ENCODE results near the gene COL18A1. TPM values are rescaled to one million over a fixed set of nuclear protein-coding genes. Genes with fewer than 3 reads are reported as not detected.
A peak's percentile ranks its signal among the peaks of the same experiment; 100 is the strongest.
"Not testable (repeated sequence)": the region's sequence is repeated elsewhere in the genome, so short reads cannot be mapped to it uniquely, and the experiment has no call there.

The COL18A1 gene
- total RNA-seq, result 11.4 TPM

DNA sequence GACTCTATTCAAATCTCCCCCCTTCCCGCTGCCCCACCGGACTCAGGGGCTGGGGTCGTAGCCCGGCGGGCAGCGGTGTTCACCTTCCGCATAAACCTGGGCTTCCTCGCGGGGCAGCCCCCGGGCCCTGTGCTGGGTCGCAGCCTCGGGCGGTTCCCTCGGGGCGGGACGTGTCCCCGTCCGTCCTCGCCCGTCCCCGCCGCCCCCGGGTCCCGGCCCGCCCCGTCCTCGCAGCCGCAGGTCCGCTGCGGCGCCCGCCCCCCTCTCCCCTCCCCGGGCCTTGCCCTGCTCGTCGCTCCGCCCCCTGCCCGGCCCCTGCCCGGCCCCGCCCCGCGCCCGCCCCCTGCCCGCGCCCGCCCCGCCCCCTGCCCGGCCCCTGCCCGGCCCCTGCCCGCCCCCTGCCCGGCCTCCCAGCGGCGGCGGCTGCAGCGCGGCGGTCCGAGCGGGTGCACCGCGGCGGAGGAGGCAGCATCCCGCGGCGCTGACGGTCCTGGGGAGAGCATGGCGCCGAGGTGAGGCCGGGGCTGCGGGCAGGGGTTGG is at the start of gene COL18A1:
Gene COL18A1 (plus strand): TSS at position 436 of the 541 bp plus-strand sequence. CDS start 66 bp downstream, at position 502.
- FAIRE-seq, result no peak

DNA sequence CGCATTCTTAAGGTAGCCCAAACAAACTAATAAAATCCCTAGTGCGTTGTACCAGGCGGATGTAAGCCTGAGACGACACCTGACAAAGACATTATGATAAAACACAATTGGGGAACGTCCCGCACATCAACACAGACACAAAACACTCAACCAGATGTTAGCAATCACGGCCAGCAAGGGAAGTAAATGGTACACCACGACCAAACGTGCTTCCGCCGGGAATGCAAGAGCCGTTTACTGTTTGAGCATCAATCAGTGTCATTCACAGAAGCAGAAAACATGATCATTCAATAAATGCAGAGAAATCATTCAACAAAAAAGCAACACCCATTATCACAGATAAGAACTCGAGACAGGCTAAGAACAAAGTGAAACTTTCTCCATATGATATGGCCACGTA is 49.4 kb upstream of the COL18A1 start:
- no peak for DNase-seq (ENCODE audit: low spot score in 2 of 2)
- no peak for FAIRE-seq

More for the DNA sequence above, at the start of gene COL18A1:
- DNase-seq (ENCODE audit: low spot score in 2 of 2), result peak; percentile 77 to 84

DNA sequence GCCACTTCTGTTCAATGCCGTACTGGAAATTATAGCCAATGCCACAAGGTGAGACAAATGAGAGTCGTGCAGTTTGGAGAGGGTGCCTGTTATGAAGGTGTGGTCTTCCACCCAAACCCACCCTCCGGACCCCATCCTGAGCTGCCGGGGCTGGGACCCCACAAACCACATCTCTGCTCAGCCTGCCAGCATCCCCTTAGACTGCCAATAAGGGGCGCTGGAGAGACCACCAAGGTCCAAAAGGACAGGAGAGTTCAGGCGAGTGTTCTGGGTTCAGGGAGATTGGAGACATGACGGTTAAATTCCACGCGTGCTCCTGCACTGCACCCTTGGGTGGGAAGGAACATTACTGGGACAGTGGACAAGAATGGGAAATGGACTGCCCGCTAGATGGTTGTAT is 48.7 kb upstream of the COL18A1 start:
- FAIRE-seq (no peak), DNase-seq (ENCODE audit: low spot score in 2 of 2) (no peak)

DNA sequence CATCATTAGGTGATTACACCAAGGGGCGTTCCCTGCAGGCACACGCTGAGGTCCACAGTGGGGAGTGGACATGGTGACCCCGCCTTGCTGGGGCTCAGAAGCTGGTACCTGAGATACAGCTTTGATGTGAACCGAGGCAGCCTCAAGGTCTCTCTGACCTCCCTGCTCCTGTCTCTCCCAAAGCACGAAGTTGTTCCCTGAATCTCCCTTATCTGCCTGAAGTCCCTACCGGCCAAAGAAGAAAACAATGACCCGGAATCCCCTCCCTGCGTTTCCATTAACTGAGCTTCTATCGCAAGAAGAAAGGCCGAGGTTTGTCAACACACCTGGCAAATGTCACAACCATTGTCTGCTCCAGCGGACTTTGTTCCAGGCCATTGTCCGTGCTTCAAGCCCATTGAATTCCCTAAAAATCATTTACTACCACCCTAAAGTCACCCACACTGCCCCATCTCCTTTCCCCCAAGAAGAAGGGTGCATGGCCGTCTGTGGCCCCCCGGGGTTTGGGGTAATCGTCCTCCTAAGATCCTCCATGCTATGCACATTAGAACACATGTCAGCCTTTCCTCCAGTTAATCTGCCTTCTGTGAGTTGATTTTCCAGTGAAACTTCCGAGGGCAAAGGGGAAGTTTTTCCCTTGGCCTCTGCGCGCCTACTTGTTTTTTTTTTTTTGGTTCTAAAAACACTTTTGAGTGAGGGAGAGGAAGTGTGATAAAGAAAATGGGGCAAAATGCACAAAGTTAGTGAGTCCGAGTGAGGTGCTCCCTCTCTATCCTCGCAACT is 48.1 kb upstream of the COL18A1 start:
- no peak for DNase-seq (ENCODE audit: low spot score in 2 of 2)
- no peak for FAIRE-seq

DNA sequence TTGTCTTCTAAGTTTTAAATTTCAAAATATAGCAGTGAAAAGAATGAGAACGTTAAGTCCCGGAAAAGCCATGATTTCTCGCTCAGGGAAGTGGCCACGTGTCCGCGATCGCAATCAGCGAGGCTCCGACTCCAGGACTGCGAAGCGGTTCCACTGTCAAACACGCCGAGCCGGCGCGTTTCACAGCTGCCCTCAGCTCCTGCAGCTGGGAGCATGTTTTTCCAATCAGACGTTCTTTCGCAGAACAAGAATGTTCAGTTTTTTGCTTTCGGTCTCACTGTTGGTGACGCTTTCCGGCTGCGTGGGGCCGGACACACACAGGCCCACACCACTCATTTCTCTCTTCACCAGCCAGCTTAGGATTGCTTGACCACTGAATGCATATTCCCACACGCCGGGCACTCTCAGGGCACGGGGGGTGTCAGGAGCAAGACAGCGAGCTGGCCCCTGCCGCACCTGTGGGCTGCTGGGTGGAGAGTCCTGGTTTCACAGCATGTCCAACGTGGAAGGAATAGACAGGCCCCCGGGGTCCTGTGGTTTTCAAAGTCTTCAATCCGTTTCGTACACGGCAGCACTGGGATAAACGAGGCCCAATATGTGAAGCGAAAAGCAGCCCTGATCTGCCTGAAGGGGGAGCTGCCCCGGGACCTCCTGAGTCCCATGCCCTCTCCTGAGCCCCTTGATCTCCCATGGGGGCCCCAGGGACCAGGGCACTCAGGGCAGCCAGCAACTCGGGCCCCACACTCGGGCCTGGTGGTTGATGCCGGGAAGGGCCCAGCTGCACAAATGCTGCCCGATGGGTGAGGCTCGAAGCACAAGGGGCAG is 47.3 kb upstream of the COL18A1 start:
- FAIRE-seq (no peak), DNase-seq (ENCODE audit: low spot score in 2 of 2) (no peak)

DNA sequence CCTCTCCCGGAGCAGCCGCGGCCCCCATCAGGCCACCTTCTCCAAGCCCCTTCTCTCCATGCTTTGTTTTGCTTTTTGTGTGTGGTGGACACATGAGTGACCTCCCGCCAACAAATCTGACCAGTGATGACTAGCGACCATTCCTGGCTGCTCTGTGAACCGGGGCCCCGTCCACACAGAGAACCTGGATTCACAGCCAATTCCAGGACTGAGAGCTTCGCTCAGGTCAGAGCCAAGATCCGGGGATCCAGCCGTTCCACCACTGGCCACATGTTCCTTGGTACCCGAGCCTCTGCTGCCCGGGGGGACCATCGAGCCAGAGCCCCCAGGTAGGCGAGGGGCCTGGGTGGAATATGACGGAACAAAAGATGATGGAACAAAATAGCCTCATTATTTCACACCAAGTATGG is 46.7 kb upstream of the COL18A1 start:
- no peak for FAIRE-seq
- no peak for DNase-seq (ENCODE audit: low spot score in 2 of 2)

DNA sequence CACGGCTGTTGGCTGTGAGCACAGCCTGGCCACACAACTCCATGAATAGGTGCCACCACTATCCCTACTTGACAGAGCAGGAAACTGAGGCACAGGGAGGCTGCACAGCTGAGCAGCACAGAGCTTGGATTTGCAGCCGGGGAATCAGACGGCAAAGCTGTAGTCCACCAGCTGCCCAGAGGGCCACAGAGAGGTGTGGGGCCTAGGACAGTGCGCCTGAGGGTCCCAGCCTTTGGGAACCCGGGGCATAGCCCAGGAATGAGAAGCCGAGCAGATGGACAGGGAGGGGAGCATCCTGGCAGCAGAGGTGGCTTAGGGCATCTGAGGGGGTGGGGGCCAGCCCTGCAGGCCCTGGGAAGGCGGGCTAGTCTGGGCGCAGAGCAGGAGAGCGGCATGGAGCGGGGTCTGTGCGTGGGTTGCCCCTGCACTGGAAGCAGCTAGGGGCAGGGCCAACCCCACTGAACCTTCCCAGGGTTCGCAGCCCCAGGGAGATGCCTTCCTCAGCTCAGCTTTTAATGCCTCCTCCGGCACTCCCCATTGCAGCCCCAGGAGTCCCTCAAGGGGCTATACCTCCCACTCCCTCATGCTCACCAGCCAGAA is 46.2 kb upstream of the COL18A1 start:
- FAIRE-seq (no peak), DNase-seq (ENCODE audit: low spot score in 2 of 2) (no peak)

DNA sequence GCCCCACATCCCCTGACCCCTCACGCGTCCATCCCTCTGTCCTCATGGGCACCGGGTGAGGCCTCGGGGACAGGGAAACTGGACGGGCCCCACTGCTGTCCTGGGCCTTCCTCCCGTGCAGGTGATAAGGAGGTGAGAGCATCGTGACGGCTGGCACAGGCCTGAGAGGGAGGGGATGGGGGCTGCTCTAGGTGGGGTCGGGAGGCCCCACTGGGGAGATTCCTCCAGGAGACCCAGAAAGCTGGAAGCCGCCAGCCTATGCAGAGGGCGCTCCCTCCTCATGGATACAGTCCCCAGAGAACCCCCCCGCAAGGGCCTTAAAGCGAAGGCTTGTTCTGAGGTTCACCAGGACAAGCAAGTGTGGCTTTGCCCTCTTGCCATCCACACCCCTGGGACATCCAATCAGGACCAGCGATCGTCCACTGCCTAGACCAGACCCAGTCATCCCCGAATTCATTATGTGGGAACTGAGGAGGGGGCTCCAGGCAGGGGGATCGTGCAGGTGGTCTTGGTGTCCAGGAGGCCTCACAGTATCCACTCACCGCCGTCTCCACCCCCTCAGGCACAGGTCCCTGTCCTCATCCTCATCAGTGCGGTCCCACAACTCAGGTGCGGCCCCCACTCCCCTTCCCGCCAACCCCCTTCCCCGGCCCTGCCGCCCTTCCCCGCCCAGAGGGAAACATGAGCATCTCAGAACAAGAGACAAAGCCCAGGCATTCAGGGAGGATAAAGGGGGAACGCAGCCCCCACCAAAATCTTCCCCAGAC is 45.3 kb upstream of the COL18A1 start:
- DNase-seq (ENCODE audit: low spot score in 2 of 2) (no peak), FAIRE-seq (no peak)

DNA sequence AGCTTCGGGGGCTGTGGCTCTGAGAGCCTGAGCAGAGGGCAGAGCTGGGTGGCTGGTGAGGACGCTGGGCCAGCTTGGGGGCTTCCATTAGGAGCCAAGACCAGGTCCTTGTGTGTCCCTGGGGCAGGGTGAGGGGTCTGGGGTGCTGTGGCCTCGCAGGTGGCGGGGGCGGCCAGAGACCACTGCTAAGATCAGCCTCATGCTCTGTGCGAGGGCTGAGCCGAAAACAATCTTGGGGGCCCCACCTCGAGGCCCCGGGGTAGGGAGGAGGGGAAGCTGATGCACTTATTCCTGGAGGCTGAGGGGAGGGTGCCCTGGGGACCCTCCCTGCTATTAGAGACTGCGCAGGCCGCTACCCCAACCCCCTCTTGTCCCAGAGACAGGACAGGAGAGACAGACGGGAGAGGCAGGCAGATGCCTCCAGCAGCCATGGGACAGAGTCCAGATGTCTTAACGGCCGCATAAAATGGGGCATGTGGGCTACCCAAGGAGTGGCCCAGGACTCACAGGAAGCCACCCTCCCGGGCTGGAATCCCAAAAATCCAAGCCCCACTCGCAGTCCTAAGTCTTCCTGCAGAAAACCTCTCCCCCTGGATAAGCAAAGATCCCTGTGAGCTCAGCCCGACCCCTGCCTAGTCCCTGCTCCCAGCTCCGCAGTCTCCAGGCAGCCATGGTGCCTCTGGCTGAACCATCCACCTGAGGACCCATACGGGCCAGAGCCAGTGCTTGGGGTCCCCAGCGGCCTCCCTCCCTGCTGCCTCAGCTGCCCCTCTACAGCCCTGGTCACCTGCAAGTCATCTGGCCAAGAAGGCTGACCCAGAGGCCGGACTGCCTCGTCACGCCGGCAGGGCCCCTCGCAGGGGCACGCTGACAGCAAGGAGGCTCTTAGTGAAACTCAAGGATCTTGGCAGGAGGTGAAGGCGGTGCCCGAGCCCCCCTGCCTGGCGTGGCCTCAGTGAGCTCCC is 43.6 kb upstream of the COL18A1 start:
- FAIRE-seq, result no peak
- no peak for DNase-seq (ENCODE audit: low spot score in 2 of 2)

DNA sequence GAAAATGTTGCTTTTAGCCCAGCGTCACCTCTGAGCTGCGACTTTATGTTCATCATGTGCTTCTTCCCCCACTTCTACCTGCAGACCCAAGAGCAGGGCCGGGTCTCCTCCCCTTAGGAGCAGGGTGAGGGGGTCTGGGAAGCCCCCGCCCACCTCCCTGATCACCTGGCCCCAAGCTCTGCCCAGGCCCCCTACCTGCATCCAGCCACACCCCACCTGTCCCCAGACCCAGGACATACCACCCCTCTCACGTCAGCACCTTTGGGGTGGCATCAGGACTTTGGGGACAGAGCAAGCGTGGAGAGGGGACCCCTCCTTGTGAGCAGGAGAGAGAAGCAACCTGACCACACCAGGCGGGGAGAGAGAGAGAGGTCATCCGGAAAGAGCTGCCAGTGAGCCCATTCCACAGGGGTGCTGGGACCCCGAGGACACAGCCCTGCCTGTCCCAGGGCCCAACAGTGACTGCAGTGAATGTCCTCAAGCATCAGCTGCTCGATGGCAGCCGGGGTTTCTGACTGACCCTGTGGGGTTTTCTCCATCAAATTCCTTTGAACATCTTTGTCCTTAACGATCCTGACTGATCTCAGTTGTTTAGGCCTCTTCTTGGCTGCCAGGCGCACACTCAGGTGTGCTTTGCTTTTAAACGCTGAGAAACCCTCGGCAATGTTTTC is 42.8 kb upstream of the COL18A1 start:
- no peak for FAIRE-seq
- DNase-seq (ENCODE audit: low spot score in 2 of 2), result no peak

DNA sequence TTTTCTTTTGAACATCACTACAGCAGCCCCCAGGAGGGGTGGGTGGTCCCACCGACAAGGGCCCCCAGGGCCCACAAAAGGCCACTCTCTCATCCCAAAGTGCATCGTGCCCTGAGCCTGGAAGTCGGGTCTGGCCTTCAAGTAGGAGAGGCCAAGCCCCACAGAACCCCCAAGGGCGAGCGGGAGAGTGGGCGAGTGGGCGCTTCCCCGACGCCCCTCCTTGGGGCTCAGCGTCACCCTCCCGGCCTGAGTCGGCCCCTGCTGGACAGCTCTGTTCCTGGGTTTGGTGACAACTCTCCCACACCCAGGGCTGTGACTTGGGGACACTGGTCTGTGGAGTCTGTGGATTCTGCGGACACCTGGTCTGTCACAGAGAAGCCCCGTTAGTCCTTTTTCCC is 42.2 kb upstream of the COL18A1 start:
- DNase-seq (ENCODE audit: low spot score in 2 of 2) (no peak), FAIRE-seq (no peak)

DNA sequence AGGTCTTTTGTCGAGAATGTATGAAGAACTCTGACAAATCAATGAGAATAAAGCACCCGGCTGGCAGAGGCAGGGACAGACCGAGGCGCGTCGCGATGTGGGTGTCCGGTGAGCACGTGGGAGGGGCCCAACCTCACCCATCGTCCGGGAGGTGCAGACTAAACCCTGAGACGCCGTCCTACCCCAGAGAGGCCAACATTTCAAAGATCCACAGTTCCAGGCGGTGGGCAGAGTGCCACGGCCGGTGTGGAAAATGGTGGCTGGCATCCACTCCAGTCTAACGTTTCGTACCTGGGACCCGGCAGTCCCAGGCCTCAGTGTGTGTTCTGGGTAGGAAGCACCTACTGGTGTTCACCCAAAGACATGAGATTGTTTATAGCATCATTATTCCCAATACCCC is 41.7 kb upstream of the COL18A1 start:
- FAIRE-seq; DNase-seq (ENCODE audit: low spot score in 2 of 2): not testable (repeated sequence)

DNA sequence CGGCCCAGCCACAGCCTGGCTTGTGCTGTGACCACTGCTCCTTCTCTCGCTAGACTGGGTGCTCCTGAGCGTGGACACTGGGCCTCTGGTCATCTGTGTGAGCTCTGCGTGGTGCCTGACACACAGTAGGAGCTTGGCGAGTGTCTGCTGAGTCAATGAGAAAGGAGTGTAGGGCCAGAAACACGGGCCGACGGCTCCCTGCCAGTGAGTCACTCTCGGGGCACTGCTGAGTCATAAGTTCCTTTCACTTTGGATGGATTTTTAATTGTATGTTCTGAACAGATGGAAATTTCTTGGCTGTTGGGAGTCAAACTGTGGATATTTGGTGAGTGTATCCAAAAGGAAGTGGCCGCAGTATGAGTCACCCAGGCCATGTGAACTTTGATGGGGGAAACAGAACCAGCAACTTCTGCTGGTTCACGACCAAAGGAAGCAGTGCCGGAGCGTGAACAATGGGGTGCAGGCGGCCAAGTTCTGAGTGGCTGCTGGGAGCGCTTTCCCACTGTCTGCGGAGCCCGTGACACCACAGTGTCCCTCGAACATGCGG is 41.0 kb upstream of the COL18A1 start:
- FAIRE-seq (no peak), DNase-seq (ENCODE audit: low spot score in 2 of 2) (peak; percentile 77 to 88)

DNA sequence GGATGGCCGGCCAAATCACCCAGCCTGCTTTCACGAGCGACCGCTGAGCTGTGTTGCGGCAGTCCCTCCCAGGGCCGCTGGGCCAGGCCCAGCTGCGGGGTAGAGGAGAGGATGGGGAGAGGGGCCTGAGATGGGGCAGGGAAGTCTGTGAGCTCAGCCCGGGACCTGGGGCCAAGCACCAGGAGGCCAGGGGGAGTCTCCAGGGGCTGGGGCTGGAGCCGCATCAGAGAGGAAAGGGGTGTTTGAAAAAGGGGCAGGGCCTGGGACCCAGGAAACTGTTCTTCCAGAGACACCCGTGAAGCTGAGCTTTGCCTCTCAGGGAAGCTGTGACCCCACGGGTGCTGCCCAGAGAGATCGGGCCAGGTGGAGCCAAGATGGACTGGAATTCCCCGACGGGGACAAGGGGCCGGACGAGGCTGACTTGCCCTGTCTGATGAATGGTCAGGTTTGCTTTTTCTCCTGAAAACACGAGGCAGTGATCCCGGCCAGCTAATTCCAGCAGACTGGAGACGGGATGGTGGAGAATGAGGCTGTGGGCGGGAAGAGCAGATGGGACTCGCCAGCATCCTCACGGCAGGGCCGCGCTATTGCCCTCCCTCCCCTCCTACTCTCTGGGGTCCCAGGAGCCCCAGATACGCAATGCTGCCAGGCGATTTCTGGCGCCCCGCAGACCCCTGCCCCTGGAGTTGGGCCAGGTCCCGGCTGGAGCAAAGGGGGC is 40.3 kb upstream of the COL18A1 start:
- no peak for FAIRE-seq
- DNase-seq (ENCODE audit: low spot score in 2 of 2), result peak in 1 of 2 donors; percentile 41

DNA sequence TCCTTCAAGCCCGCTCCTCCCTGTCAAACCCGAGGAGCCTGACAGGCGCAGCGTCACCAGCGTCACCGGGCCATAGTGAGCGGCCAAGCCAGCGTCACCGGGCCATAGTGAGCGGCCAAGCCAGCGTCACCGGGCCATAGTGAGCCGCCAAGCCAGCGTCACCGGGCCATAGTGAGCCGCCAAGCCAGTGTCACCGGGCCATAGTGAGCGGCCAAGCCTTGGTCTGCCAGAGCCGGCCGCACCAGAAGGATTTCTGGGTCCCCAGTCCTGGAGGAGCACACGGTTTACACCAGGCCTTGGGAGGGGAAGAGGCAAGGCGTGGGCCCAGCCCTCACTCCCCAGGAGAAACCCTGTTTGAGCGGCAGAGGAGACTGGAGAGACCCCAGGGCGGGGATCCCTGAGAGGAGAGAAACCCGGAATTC is 39.8 kb upstream of the COL18A1 start:
- no peak for DNase-seq (ENCODE audit: low spot score in 2 of 2)
- FAIRE-seq, result no peak

DNA sequence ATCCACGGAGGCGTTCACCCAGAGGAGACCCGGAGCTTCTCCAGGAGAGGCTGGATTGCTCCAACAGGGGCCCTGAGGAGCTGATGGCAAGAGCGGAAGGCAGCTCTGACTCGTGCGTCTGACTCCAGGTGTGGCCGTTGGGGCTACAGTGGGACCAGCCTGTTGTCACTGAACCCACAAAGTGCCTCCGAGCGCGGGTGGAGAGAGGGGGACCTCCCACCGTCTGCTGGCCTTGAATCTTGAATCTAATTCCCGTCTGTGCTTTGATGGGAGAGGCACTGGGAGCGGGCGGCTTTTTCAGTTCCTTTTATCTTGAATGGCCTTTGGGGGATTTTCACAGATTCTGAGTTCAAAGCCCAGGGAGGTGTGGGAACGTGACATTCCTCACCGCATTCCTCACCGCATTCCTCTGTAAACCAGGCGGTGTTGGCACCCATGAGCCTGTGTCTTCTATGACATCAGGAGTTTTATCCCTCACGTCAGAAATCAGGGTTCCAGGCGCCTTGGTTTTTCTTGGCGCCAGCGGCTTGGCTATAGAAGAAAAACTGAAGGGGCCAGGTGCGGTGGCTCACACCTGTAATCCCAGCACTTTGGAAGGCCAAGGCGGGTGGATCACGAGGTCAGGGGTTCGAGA is 39.2 kb upstream of the COL18A1 start:
- DNase-seq (ENCODE audit: low spot score in 2 of 2), result no peak
- FAIRE-seq, result no peak

DNA sequence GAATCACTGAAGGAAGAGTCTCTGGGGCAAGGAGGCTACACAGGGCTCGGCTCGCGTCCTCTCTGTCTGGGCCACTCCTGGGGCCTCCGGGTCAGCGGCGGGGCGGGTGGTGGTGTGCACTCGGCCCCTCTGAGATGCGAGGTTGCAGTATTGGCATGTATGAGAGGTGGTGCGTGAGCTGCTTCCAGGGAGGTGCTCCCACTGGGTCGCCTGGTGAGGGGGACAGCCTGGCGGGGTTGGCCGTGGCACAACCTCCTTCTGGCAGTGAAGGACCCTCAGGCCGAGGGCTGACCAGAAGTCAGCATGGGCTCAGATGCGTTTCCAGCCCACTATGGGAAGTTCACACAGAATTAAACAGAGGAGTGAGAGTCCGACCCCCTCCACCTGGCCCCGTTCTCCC is 38.5 kb upstream of the COL18A1 start:
- DNase-seq (ENCODE audit: low spot score in 2 of 2), result no peak
- FAIRE-seq, result no peak
